ENCODE data around the gene SMYD3. TPM values are rescaled to one million over a fixed set of nuclear protein-coding genes. Genes with fewer than 3 reads are reported as not detected.

SMYD3 gene
- total RNA-seq, 3 donors from 2014 or later = 16.8 to 28.8 (median 19.5) TPM

- no peaks in the 10 kb centered on the region for H3K4me1 ChIP-seq
- intact Hi-C loops (cut with DNase I; ENCODE audit: low total_unique reads) = loop anchor here (5.0 kb wide), 1 partner anchor 658 kb away; no protein-coding TSS in a partner anchor
- no peak overlapping the region for H3K27ac ChIP-seq
- no peak overlapping the region for H3K4me3 ChIP-seq
- no peak for DNase-seq (ENCODE audit: low spot score in 2 of 2)
- TF ChIP-seq, protein P1, sequence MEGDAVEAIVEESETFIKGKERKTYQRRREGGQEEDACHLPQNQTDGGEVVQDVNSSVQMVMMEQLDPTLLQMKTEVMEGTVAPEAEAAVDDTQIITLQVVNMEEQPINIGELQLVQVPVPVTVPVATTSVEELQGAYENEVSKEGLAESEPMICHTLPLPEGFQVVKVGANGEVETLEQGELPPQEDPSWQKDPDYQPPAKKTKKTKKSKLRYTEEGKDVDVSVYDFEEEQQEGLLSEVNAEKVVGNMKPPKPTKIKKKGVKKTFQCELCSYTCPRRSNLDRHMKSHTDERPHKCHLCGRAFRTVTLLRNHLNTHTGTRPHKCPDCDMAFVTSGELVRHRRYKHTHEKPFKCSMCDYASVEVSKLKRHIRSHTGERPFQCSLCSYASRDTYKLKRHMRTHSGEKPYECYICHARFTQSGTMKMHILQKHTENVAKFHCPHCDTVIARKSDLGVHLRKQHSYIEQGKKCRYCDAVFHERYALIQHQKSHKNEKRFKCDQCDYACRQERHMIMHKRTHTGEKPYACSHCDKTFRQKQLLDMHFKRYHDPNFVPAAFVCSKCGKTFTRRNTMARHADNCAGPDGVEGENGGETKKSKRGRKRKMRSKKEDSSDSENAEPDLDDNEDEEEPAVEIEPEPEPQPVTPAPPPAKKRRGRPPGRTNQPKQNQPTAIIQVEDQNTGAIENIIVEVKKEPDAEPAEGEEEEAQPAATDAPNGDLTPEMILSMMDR (IDR thresholded peaks at IDR 0.05) = no peak
- TF ChIP-seq POLR2AphosphoS5 (IDR thresholded peaks at IDR 0.05) (no peak), POLR2A (IDR thresholded peaks at IDR 0.05) (no peak)
- H3K27me3 ChIP-seq = no peaks in the 10 kb centered on the region
- no peaks in the 10 kb centered on the region for H3K36me3 ChIP-seq
- H3K9me3 ChIP-seq = no peaks in the 10 kb centered on the region
Observed at GRCh38 chr1:246170574-246171261, 336.4 kb downstream of the SMYD3 start.

DNA sequence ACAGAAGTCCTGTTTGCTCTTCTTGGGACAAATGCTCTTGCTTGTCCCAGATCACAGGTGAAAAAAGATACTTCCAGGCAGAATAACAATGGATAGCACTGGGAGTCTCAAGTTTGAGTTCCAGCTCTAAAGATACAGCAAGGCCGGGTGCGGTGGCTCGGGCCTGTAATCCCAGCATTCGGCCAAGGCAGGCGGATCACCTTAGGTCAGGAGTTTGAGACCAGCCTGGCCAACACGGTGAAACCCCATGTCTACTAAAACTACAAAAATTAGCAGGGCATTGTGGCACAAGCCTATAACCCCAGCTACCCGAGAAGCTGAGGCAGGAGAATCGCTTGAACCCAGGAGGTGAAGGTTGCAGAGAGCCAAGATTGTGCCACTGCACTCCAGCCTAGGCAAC is 337.6 kb downstream of the SMYD3 start:
- Histone ChIP-seq H3K4me1 (no peaks in the 10 kb centered on the region), H3K27ac (no peak overlapping the region), H3K27me3 (no peaks in the 10 kb centered on the region), H3K36me3 (no peaks in the 10 kb centered on the region), H3K4me3 (no peak overlapping the region), H3K9me3 (no peaks in the 10 kb centered on the region)
- TF ChIP-seq POLR2AphosphoS5 (IDR thresholded peaks at IDR 0.05) (no peak), POLR2A (IDR thresholded peaks at IDR 0.05) (no peak)
- TF ChIP-seq, protein P1 (IDR thresholded peaks at IDR 0.05) = no peak
- no peak for DNase-seq (ENCODE audit: low spot score in 2 of 2)
- intact Hi-C loops (cut with DNase I; ENCODE audit: low total_unique reads) = no loop called here

DNA sequence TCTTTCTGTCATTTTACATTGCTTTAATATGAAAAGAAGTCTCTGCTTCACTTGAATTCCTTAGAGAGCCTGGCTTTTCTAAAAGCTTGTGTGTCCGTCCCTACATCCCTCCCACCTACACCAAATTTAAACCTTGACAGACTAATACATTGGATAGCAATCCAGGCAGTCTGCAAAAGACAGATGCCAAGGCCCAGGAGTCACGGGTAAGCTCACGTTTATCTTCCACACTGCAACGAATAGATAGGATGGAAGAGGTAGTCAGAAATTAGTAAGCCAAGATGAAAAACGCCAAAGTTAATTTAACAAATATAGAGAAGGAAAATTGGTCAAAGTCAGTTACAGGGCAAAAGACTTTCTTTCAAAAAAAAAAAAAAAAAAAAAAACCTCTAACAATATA is 338.1 kb downstream of the SMYD3 start:
- TF ChIP-seq, protein P1 (IDR thresholded peaks at IDR 0.05) = no peak
- TF ChIP-seq POLR2A (IDR thresholded peaks at IDR 0.05) (no peak), POLR2AphosphoS5 (IDR thresholded peaks at IDR 0.05) (no peak)

DNA sequence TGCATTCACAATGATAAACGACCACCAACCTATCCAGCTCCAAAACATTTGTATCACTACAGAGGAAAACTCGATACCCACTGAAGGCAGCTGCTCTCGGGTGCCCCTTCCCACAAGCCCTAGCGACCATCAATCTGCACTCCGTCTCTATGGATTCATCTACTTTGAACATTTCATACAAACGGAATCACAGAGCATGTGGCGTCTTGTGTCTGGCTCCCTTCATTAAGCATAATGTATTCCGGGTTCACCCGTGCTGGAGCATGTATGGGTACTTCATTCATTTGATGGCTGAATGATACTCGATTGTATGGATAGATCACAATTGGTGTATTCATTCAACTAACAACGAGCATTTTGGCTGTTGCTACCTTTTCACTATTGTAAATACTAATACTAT is 340.2 kb downstream of the SMYD3 start:
- H3K36me3 ChIP-seq = no peaks in the 10 kb centered on the region
- no peaks in the 10 kb centered on the region for H3K9me3 ChIP-seq

More for the DNA sequence above, 338.1 kb downstream of the SMYD3 start:
- intact Hi-C loops (cut with DNase I; ENCODE audit: low total_unique reads) = no loop called here
- H3K36me3 ChIP-seq = no peaks in the 10 kb centered on the region
- no peaks in the 10 kb centered on the region for H3K4me1 ChIP-seq
- no peak for DNase-seq (ENCODE audit: low spot score in 2 of 2)
- H3K27ac ChIP-seq = no peak overlapping the region
- H3K27me3 ChIP-seq = no peaks in the 10 kb centered on the region
- no peaks in the 10 kb centered on the region for H3K9me3 ChIP-seq
- no peak overlapping the region for H3K4me3 ChIP-seq

More for the DNA sequence above, 340.2 kb downstream of the SMYD3 start:
- H3K27ac ChIP-seq = no peak overlapping the region
- DNase-seq (ENCODE audit: low spot score in 2 of 2) = no peak
- no peaks in the 10 kb centered on the region for H3K27me3 ChIP-seq
- no peaks in the 10 kb centered on the region for H3K4me1 ChIP-seq
- TF ChIP-seq POLR2AphosphoS5 (IDR thresholded peaks at IDR 0.05) = no peak
- TF ChIP-seq, protein P1 (IDR thresholded peaks at IDR 0.05) = no peak
- TF ChIP-seq POLR2A (IDR thresholded peaks at IDR 0.05) = no peak
- H3K4me3 ChIP-seq = no peak overlapping the region
- intact Hi-C loops (cut with DNase I; ENCODE audit: low total_unique reads) = no loop called here
